Brain microvascular endothelial cell (primary cell): Measurements from ENCODE around the gene PCGF3.
A peak's percentile ranks its signal among the peaks of the same experiment; 100 is the strongest.

Experiments used
- DNase-seq: peaks from one replicate; pipeline ENCODE4 v3.0.0-alpha.2; 2020
- H3K27ac ChIP-seq: fragments of 250-450 bp; sonication (Bioruptor Pico); 2 replicates; pipeline ENCODE4 v1.5.1; 2020; ENCODE audit warnings: mild to moderate bottlenecking, moderate library complexity
- H3K27me3 ChIP-seq: fragments of 250-450 bp; sonication (Bioruptor Pico); replicated peaks from 2 replicates; pipeline ENCODE4 v1.5.1; 2020; ENCODE audit warnings: mild to moderate bottlenecking
- H3K36me3 ChIP-seq: fragments of 250-450 bp; sonication (Bioruptor Pico); replicated peaks from 2 replicates; pipeline ENCODE4 v1.5.1; 2020; ENCODE audit warnings: mild to moderate bottlenecking
- H3K4me3 ChIP-seq: 2 replicates; pipeline ENCODE4 v1.5.1; 2011; ENCODE audit warnings: low read depth, mild to moderate bottlenecking, control low read depth, low read length, moderate library complexity
- CTCF ChIP-seq: IDR thresholded peaks from 2 replicates; pipeline ENCODE4 v1.5.1; 2011; ENCODE audit warnings: low read depth, mild to moderate bottlenecking, moderate library complexity, low read length, control low read depth, inconsistent platforms; ENCODE audit errors: missing control alignments
- in situ Hi-C: cut with HindIII; loops from 2 replicates; pipeline ENCODE4 v1.10.0; 2017; ENCODE audit warnings: low sequenced_read_pairs, low pct_ligation_motif_present

The PCGF3 gene

GRCh38 chr4:807792-808191 lies 102.2 kb downstream of the PCGF3 start:
- in situ Hi-C loops, result no loop called here
- H3K27me3 ChIP-seq, result no peaks in the 10 kb centered on the region
- no peak overlapping the region for H3K27ac ChIP-seq
- no peaks in the 10 kb centered on the region for H3K36me3 ChIP-seq
- no peak for TF ChIP-seq CTCF
- no peak for DNase-seq
- H3K4me3 ChIP-seq, result no peak overlapping the region

GRCh38 chr4:808860-809570 lies 103.4 kb downstream of the PCGF3 start:
- in situ Hi-C loops, result no loop called here
- no peak overlapping the region for H3K27ac ChIP-seq
- TF ChIP-seq CTCF, result no peak
- peaks cover 4% of the 10 kb centered on the region for H3K27me3 ChIP-seq
- no peak overlapping the region for H3K4me3 ChIP-seq
- DNase-seq, result no peak
- no peaks in the 10 kb centered on the region for H3K36me3 ChIP-seq

GRCh38 chr4:813900-814299 lies 108.3 kb downstream of the PCGF3 start:
- in situ Hi-C loops, result no loop called here
- peaks cover 7% of the 10 kb centered on the region for H3K27me3 ChIP-seq
- TF ChIP-seq CTCF, result peak; percentile 2

GRCh38 chr4:814312-814850 lies 108.7 kb downstream of the PCGF3 start:
- no peaks in the 10 kb centered on the region for H3K36me3 ChIP-seq
- no peak for DNase-seq
- H3K4me3 ChIP-seq, result no peak overlapping the region
- in situ Hi-C loops, result no loop called here
- TF ChIP-seq CTCF, result no peak
- H3K27me3 ChIP-seq, result peaks cover 7% of the 10 kb centered on the region
- H3K27ac ChIP-seq, result no peak overlapping the region

More at GRCh38 chr4:813900-814299, 108.3 kb downstream of the PCGF3 start:
- Histone ChIP-seq H3K36me3 (no peaks in the 10 kb centered on the region), H3K27ac (no peak overlapping the region), H3K4me3 (no peak overlapping the region)
- no peak for DNase-seq

- no peak for DNase-seq
- in situ Hi-C loops, result no loop called here
- Histone ChIP-seq H3K36me3 (no peaks in the 10 kb centered on the region), H3K27ac (no peak overlapping the region), H3K4me3 (no peak overlapping the region), H3K27me3 (peaks cover 7% of the 10 kb centered on the region)
- TF ChIP-seq CTCF, result no peak
Observed at GRCh38 chr4:815464-816146, 110.0 kb downstream of the PCGF3 start.
